GM12878 (cell line): ENCODE data around the gene THOC7. TPM values are rescaled to one million over a fixed set of nuclear protein-coding genes. Genes with fewer than 3 reads are reported as not detected.

ENCODE experiments used
- ATAC-seq: fragments of 200-7000 bp; cut with Tn5 transposase; 3 replicates; pipeline ENCODE4 v1.9.1; 2020; ENCODE audit warnings: mild to moderate bottlenecking, moderate library complexity
- BruUV-seq: library from RNA; stranded (reverse); fragments of 400-500 nt; replicated peaks from 2 replicates; lab custom pipeline; 2021; lab: Mats Ljungman, UMichigan
- CTCF ChIA-PET: fragments of 300-600 bp; sonication (Branson Sonifier 250); formaldehyde crosslinking; extraction: SDS; loops from one replicate; lab custom pipeline; 2021; ENCODE audit warnings: inconsistent platforms; lab: Yijun Ruan, JAX
- POLR2A ChIA-PET: fragments of 350-600 bp; formaldehyde crosslinking; extraction: SDS; loops from one replicate; lab custom pipeline; 2021; ENCODE audit warnings: inconsistent platforms; lab: Charles Lee
- RAD21 ChIA-PET: fragments of 300-600 bp; sonication (Branson Sonifier 250); formaldehyde crosslinking; loops from one replicate; lab custom pipeline; 2023; ENCODE audit warnings: antibody characterized with exemption; ENCODE audit not compliant: unreplicated experiment; lab: Charles Lee
- SMC1A ChIA-PET: fragments of 300-600 bp; sonication (Branson Sonifier 250); formaldehyde crosslinking; loops from one replicate; lab custom pipeline; 2023; ENCODE audit not compliant: unreplicated experiment, uncharacterized antibody; lab: Charles Lee
- DNase-seq: peaks from one replicate; pipeline ENCODE4 v3.0.0-alpha.2; 2011; ENCODE audit warnings: low read depth, low spot score
- FAIRE-seq: peaks from 3 replicates; lab custom pipeline; 2011; peaks lifted over from hg19 to GRCh38; lab: Jason Lieb, UNC
- H2AFZ ChIP-seq: 2 replicates; pipeline ENCODE4 v1.6.0; 2011; ENCODE audit warnings: low read depth, low read length, control low read depth; ENCODE audit not compliant: control insufficient read depth
- H3K27ac ChIP-seq: 2 replicates; pipeline ENCODE4 v1.5.1; 2011; ENCODE audit warnings: control low read depth; ENCODE audit not compliant: control insufficient read depth, insufficient read depth
- H3K27me3 ChIP-seq, 2 experiments: replicated peaks in 1 of 2; 2 replicates each; pipeline versions ENCODE4 v1.6.0 to v1.6.1; 2011; ENCODE audit warnings: low read length in 1 of 2; ENCODE audit not compliant: control insufficient read depth in 2 of 2, insufficient read depth in 2 of 2
- H3K36me3 ChIP-seq, 2 experiments: 2 replicates each; pipeline ENCODE4 v1.5.1; 2011; ENCODE audit warnings: low read length in 1 of 2; ENCODE audit not compliant: control insufficient read depth in 2 of 2, insufficient read depth in 2 of 2
- H3K4me1 ChIP-seq: 2 replicates; pipeline ENCODE4 v1.6.1; 2011; ENCODE audit warnings: mild to moderate bottlenecking, low read length, moderate library complexity, mixed read lengths; ENCODE audit not compliant: control insufficient read depth, insufficient read depth
- H3K4me2 ChIP-seq: 2 replicates; pipeline ENCODE4 v1.6.0; 2011; ENCODE audit warnings: control low read depth; ENCODE audit not compliant: control insufficient read depth, insufficient read depth
- H3K4me3 ChIP-seq: fragments of 200-600 bp; sonication (generic); 2 replicates; pipeline ENCODE4 v1.5.1; 2016
- H3K79me2 ChIP-seq: 2 replicates; pipeline ENCODE4 v1.6.0; 2011; ENCODE audit warnings: low read length; ENCODE audit not compliant: control insufficient read depth, insufficient read depth
- H3K9ac ChIP-seq: 2 replicates; pipeline ENCODE4 v1.8.0; 2011; ENCODE audit warnings: low read length, control low read depth, mixed read lengths; ENCODE audit not compliant: control insufficient read depth, insufficient read depth
- H3K9me3 ChIP-seq: replicated peaks from 3 replicates; pipeline ENCODE4 v1.5.1; 2011; ENCODE audit warnings: mild to moderate bottlenecking, low read length; ENCODE audit not compliant: control insufficient read depth, insufficient read depth
- H4K20me1 ChIP-seq: 2 replicates; pipeline ENCODE4 v1.6.0; 2011; ENCODE audit not compliant: control insufficient read depth, insufficient read depth
- CTCF ChIP-seq, 3 experiments: IDR thresholded peaks in 2 of 3; conservative IDR thresholded peaks in 1 of 3; 2 replicates each; pipeline ENCODE4 v1.5.1; 2011; ENCODE audit warnings: low read depth in 3 of 3, low read length in 3 of 3, mild to moderate bottlenecking in 3 of 3, control low read depth in 2 of 3, moderate library complexity in 2 of 3, inconsistent platforms in 1 of 3, mixed read lengths in 1 of 3; ENCODE audit not compliant: control insufficient read depth in 2 of 3, insufficient read depth in 1 of 3; ENCODE audit errors: extremely low read depth in 1 of 3
- ETV6 ChIP-seq, 2 experiments: fragments of 450-650 bp in 1 of 2; IDR thresholded peaks in 1 of 2; conservative IDR thresholded peaks in 1 of 2; 2 replicates each; pipeline ENCODE4 v1.6.1; 2014; ENCODE audit warnings: antibody characterized with exemption in 1 of 2, borderline replicate concordance in 1 of 2, low read depth in 1 of 2, mild to moderate bottlenecking in 1 of 2, moderate library complexity in 1 of 2
- IRF5 ChIP-seq: fragments of 450-650 bp; IDR thresholded peaks from 2 replicates; pipeline ENCODE4 v1.6.1; 2017; ENCODE audit warnings: borderline replicate concordance
- SMAD1 ChIP-seq: fragments of 450-650 bp; IDR thresholded peaks from 2 replicates; pipeline ENCODE4 v1.6.1; 2018; ENCODE audit warnings: mild to moderate bottlenecking, low read depth; ENCODE audit not compliant: partially characterized antibody
- WGBS: methylation state at CpG from one replicate; pipeline ENCODE4 v1.1.6; 2016; ENCODE audit warnings: low lambda C conversion rate; ENCODE audit not compliant: insufficient replicate concordance, insufficient coverage; ENCODE audit errors: missing lambda C conversion rate; 5-methylcytosine and 5-hydroxymethylcytosine counted together
- in situ Hi-C: fragments of 300-500 bp; cut with MboI; formaldehyde crosslinking; loops from 9 replicates; pipeline ENCODE4 v1.14.3; 2018; ENCODE audit warnings: mixed read lengths
- intact Hi-C: fragments of 100-400 bp; cut with micrococcal nuclease; formaldehyde crosslinking; loops from one replicate; pipeline ENCODE4 v1.14.2; 2022; ENCODE audit not compliant: unreplicated experiment
- polyA plus RNA-seq, 11 experiments: library from polyadenylated mRNA; depleted of rRNA in 4 of 11; unstranded in 6 of 11; stranded (reverse) in 5 of 11; fragments of >200 nt; fragmentation: Nextera tagmentation in 4 of 11; fragmentation: Illumina TruSeq in 1 of 11; extraction: Ambion mirVana in 4 of 11; extraction: Trizol in 1 of 11; gene quantifications; 1 replicate in 1 of 11; 2 replicates in 10 of 11; pipeline versions ENCODE4 v1.2.1 to v1.2.3, GENCODE V29; 2011 to 2016; ENCODE audit warnings: inconsistent platforms in 2 of 11, missing spikeins in 2 of 11, low read depth in 1 of 11
- total RNA-seq, 4 experiments: library from RNA; depleted of rRNA in 3 of 4; stranded (reverse); fragments of >200 nt in 3 of 4; fragmentation: Illumina TruSeq in 1 of 4; extraction: Trizol in 1 of 4; gene quantifications; 2 replicates each; pipeline versions ENCODE4 v1.2.1 to v1.2.3, GENCODE V29; 2013 to 2021

Gene THOC7
- total and polyA plus RNA-seq, 10 of the 15 experiments (the other 5 are each of a cell fraction or from before 2014, with no cell fraction given) = 61.7 to 269 (median 138) TPM

GRCh38 chr3:63872135-63872924 is 8.7 kb upstream of the THOC7 start:
- Histone ChIP-seq H3K4me2 (no peak overlapping the region), H3K79me2 (peaks cover 52% of the 10 kb centered on the region), H2AFZ (no peak overlapping the region), H3K4me1 (peaks cover 4% of the 10 kb centered on the region; the same call in 1 of the 2 replicates), H3K9ac (no peak overlapping the region), H3K4me3 (no peak overlapping the region), H3K27ac (no peak overlapping the region), H3K36me3 (no peaks in the 10 kb centered on the region), H3K9me3 (no peaks in the 10 kb centered on the region), H4K20me1 (no peaks in the 10 kb centered on the region; the same call in 1 of the 2 replicates), H3K27me3 (no peaks in the 10 kb centered on the region)
- ATAC-seq = peak; percentile 28; the same call in 2 of the 3 replicates
- FAIRE-seq = no peak
- POLR2A ChIA-PET = interaction anchor here (1.0 kb wide), 1 partner anchor 9 kb away, joined by 9 read pairs; no protein-coding TSS in a partner anchor
- SMC1A ChIA-PET = interaction anchor here (0.7 to 1.4 kb wide), 4 partner anchors 10 to 63 kb away, joined by 3 to 4 read pairs (median 4); no protein-coding TSS in a partner anchor
- intact Hi-C loops = no loop called here
- CTCF ChIA-PET = interaction anchor here (1.1 to 1.2 kb wide), 2 partner anchors 12 to 23 kb away, joined by 3 read pairs; no protein-coding TSS in a partner anchor
- BruUV-seq = no TSS peak
- DNase-seq = no peak
- RAD21 ChIA-PET = no interaction called here
- no peak for TF ChIP-seq IRF5
- TF ChIP-seq SMAD1 = no peak
- peak in 1 of 2 experiments; percentile 73; a peak in 1 of 4 replicates for TF ChIP-seq ETV6 (conservative IDR thresholded peaks at IDR 0.05 in 1 of 2, IDR thresholded peaks at IDR 0.05 in 1 of 2; ENCODE audit: borderline replicate concordance in 1 of 2, low read depth in 1 of 2)
- no peak for TF ChIP-seq CTCF (IDR thresholded peaks at IDR 0.05 in 2 of 3, conservative IDR thresholded peaks at IDR 0.05 in 1 of 3; ENCODE audit: control insufficient read depth in 2 of 3, extremely low read depth in 1 of 3, insufficient read depth in 1 of 3, low read depth in 3 of 3, low read length in 3 of 3)
- in situ Hi-C loops = no loop called here
- 98% methylated on average over 2 of the region's 2 CpGs for WGBS
